HG03342 (cell line): ENCODE data around the gene ZNF558.
"Not testable (repeated sequence)": the region's sequence is repeated elsewhere in the genome, so short reads cannot be mapped to it uniquely, and the experiment has no call there.

Experiments used
- ATAC-seq: cut with Tn5 transposase; IDR thresholded peaks from one replicate; pipeline ENCODE4 v1.9.1; 2021; ENCODE audit warnings: mild to moderate bottlenecking, moderate library complexity; ENCODE audit not compliant: unreplicated experiment

The ZNF558 gene

DNA sequence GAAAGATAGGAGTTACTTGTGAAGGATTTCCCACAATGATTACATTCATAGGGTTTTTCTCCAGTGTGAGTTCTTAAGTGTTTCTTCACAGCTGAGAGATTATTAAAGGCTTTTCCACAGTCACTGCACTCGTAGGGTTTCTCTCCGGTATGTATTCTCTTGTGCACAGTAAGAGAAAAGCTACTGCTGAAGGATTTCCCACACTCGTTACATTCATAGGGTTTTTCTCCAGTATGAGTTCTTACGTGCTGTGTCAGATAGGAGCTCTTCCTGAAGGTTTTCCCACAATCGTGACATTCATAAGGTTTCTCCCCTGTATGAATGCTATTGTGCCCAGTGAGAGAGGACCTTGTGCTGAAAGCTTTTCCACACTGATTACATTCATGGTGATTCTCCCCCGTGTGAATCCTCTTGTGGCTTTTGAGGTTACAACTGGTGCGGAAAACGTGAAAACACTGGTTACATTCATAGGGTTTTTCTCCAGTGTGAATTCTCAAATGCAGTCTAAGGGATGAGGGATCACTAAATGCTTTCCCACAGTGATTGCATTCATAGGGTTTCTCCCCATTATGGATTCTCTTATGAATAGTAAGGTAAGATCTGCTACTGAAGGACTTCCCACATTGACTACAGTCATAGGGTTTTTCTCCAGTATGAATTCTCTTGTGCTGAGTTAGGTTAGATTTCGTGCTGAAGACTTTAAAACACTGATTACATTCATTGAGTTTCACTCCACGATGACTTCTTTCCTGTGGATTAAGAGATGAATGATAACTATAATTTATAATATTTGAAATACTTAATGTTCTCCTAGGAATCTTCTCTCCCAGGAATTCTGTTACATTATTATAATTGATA, 20.6 kb downstream of the ZNF558 start:
- ATAC-seq, result no peak

DNA sequence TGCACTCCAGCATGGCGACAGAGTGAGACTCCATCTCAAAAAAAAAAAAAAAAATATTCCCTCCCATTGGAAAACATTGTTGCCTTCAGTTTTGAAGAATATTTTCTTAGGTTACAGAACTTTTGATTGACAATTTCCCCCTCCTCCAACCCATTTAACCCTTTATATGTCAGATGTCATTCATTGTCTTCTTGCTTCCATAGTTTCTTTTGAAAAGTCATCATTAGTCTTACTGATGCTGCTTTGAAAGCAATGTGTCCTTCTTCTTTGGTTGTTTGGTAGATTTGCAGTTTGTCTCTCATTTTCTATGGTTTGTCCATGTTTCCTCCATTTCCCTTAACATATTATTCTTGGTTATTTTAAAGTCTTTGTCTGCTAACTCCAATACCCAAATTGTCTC, 25.4 kb downstream of the ZNF558 start:
- no peak for ATAC-seq

DNA sequence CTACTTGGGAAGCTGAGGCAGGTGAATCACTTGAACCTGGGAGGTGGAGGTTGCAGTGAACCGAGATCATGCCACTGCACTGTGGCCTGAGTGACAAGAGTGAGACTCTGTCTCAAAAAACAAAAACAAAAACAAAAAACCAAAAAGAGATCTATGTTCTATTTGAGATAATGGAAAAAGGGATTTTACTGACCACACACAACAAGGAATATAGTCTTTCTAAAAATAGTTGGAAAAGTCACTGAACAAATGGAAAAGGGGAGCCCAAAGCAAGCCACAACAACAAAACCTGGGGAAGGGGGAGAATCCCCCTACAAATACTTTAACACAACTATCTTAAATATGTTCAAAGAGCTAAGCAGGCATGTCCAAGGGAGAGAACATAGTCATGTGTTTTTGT, 37.3 kb downstream of the ZNF558 start:
- no peak for ATAC-seq

DNA sequence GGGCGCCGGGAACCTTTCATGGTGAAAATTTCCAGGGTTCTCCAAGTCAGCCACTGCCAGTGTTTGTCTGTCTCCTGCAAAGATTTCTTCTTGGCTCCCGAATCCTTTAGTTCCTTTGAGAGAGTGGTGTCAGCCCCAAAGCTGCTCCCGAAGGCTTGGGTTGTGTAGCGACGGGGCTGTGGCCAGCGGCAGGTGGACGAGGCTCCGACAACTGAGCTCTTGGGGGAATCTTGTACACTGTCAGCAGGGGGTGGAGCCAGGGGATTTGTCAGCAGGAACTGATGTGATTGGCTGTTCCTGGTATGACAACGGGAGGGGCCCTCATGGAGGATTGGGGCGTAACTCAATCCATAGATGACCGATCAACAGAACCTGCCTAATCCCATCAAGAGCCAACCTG, 58.5 kb downstream of the ZNF558 start:
- not testable (repeated sequence) for ATAC-seq

DNA sequence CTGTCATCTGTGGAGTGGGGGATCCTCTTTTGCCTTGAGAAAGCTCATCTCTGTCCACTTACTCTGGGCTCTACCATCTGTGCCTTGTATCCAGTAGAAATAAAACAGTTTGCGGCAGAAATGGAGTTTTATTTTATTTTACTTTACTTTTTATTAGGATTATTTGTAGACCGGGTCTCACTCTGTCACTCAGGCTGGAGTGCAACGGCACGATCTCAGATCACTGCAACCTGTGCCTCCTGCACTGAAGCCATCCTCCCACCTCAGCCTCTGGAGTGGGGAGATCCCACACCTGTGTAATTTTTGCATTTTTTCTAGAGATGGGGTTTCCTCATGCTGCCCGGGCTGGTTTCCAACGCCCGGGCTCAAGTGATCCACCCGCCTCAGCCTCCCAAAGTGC, 62.8 kb downstream of the ZNF558 start:
- not testable (repeated sequence) for ATAC-seq

DNA sequence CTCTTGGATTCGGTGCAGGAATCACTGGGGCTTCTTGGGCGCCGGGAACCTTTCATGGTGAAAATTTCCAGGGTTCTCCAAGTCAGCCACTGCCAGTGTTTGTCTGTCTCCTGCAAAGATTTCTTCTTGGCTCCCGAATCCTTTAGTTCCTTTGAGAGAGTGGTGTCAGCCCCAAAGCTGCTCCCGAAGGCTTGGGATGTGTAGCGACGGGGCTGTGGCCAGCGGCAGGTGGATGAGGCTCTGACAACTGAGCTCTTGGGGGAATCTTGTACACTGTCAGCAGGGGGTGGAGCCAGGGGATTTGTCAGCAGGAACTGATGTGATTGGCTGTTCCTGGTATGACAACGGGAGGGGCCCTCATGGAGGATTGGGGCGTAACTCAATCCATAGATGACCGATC, 64.8 kb downstream of the ZNF558 start:
- not testable (repeated sequence) for ATAC-seq
